Activated naive CD4-positive, alpha-beta T cell treated with anti-CD3 and anti-CD28 coated beads for 36 hours (primary cell): Measurements from ENCODE around the gene SMCO3. TPM values are rescaled to one million over a fixed set of nuclear protein-coding genes. Genes with fewer than 3 reads are reported as not detected.

Source experiments
- CTCF ChIA-PET: fragments of 350-600 bp; sonication (Branson Sonifier 250); formaldehyde crosslinking; loops from one replicate; lab custom pipeline; 2021; ENCODE audit warnings: antibody characterized with exemption; lab: Charles Lee
- DNase-seq: peaks from one replicate; pipeline ENCODE4 v3.0.0-alpha.2; 2020
- H3K27ac Mint-ChIP-seq: one replicate; pipeline ENCODE4 v1.8.0; 2021; ENCODE audit warnings: mild to moderate bottlenecking, mixed read lengths
- H3K27me3 Mint-ChIP-seq: one replicate; pipeline ENCODE4 v1.8.0; 2021; ENCODE audit warnings: low read depth, mixed read lengths
- H3K36me3 Mint-ChIP-seq: one replicate; pipeline ENCODE4 v1.8.0; 2021; ENCODE audit warnings: low read depth, mixed read lengths
- H3K4me1 Mint-ChIP-seq: one replicate; pipeline ENCODE4 v1.8.0; 2021; ENCODE audit warnings: low read depth, mixed read lengths
- H3K4me3 Mint-ChIP-seq: one replicate; pipeline ENCODE4 v1.8.0; 2021; ENCODE audit warnings: mild to moderate bottlenecking, moderate library complexity, mixed read lengths
- H3K9me3 Mint-ChIP-seq: one replicate; pipeline ENCODE4 v1.8.0; 2021; ENCODE audit warnings: mixed read lengths
- intact Hi-C: fragments of 100-400 bp; cut with micrococcal nuclease; formaldehyde crosslinking; loops from one replicate; pipeline ENCODE4 v1.15.1; 2023
- total RNA-seq, 2 experiments: library from RNA; stranded (reverse); gene quantifications; one replicate each; pipeline ENCODE4 v1.2.3, GENCODE V29; 2021

The SMCO3 gene
- total RNA-seq = not detected

DNA sequence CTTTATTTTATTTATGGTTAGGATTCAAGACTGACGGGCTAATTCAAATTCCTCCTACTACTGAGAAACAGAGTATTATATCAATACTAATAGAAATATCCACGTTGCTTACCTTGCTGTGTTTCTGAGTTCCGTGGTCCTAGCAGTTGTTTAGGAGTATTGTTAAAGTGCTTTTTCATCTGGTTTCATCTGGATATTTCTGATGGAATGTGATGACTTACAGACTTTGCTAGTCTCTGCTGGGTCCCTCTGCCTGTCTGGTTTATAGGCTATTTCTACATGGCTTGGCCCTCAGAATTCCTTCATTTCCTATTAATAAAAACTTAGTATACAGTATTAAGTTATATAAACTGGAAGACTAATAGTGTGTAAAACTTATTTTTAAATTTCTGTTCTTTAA lies at the start of gene SMCO3:
Gene SMCO3 (minus strand): TSS at position 169 of the 400 bp plus-strand sequence. CDS start 7,502 bp downstream, outside the sequence.
- no peak for DNase-seq
- Mint-ChIP-seq H3K36me3 (no peaks in the 10 kb centered on the region), H3K27me3 (peaks cover 4% of the 10 kb centered on the region), H3K9me3 (peaks cover 4% of the 10 kb centered on the region), H3K27ac (no peak within 1 kb of the TSS), H3K4me3 (no peak within 1 kb of the TSS), H3K4me1 (peaks cover 13% of the 10 kb centered on the region)
- intact Hi-C loops = no loop called here
- CTCF ChIA-PET = interaction anchor here (0.6 kb wide), 1 partner anchor 169 kb away, joined by 3 read pairs; no protein-coding TSS in a partner anchor

DNA sequence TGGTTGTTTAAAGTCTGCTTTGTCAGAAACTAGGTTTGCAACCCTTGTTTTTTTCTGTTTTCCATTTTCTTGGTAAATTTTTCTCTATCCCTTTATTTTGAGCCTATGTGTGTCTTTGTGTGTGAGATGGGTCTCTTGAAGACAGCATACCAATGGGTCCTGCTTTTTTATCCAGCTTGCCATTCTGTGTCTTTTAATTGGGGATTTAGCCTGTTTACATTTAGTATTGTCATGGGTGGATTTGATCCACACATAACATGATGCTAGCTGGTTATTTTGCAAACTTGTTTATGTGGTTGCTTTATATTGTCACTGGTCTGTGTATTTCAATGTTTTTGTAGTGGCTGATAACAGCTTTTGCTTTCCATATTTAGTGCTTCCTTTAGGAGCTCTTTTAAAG lies 46.5 kb upstream of the SMCO3 start:
- intact Hi-C loops = no loop called here
- no peak overlapping the region for H3K4me3 Mint-ChIP-seq
- CTCF ChIA-PET = interaction anchor here (0.6 kb wide), 1 partner anchor 444 kb away, joined by 7 read pairs; no protein-coding TSS in a partner anchor
- peaks cover 19% of the 10 kb centered on the region for H3K9me3 Mint-ChIP-seq
- H3K27ac Mint-ChIP-seq = no peak overlapping the region
- peaks cover 6% of the 10 kb centered on the region for H3K36me3 Mint-ChIP-seq
- no peaks in the 10 kb centered on the region for H3K4me1 Mint-ChIP-seq
- H3K27me3 Mint-ChIP-seq = no peaks in the 10 kb centered on the region
- no peak for DNase-seq

DNA sequence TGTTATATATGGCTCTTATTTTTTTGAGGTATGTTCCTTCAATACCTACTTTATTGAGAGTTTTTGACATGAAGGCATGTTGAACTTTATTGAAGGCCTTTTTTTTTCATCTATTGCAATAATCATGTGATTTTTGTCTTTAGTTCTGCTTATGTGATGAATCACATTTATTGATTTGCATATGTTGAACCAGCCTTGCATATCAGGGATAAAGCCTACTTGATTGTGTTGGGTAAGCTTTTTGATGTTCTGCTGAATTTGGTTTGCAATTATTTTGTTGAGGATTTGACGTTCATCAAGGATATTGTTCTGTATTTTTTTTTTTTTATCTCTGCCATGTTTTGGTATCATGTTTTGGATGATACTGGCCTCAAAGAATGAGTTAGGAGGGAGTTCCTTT lies 44.5 kb upstream of the SMCO3 start:
- Mint-ChIP-seq H3K27me3 (no peaks in the 10 kb centered on the region), H3K27ac (no peak overlapping the region), H3K36me3 (peaks cover 6% of the 10 kb centered on the region), H3K4me3 (no peak overlapping the region), H3K4me1 (no peaks in the 10 kb centered on the region), H3K9me3 (peaks cover 19% of the 10 kb centered on the region)
- intact Hi-C loops = no loop called here
- DNase-seq = no peak
- CTCF ChIA-PET = no interaction called here

DNA sequence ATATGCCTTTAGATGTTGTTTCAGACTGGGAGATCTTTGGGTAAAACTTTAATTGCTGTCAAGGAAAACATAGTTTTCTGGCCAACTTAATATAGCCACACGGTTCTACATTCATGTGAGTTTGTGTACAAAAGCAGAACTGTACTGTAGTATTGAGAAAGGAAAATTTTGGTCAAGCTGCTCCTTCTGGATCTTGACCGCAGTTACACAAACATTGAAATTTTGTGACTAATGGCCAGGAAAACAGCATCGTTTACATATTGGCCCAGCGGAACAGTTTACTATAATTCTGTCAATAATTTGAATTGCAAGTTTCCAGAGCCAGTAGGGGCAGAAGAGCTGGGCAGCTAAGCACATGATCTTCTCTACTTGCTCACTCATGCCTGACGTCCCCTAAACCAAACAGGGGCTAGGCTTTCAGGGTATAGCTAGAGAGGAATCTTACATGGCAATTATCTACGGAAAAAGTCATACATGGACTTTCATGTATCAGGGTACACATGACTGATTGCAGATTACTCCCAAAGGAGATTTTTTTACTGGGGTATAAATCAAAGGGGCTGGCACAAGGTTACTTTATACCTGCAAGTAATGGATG lies 40.7 kb upstream of the SMCO3 start:
- Mint-ChIP-seq H3K27me3 (no peaks in the 10 kb centered on the region), H3K27ac (no peak overlapping the region), H3K4me1 (no peaks in the 10 kb centered on the region), H3K36me3 (peaks cover 2% of the 10 kb centered on the region), H3K4me3 (no peak overlapping the region), H3K9me3 (peaks cover 9% of the 10 kb centered on the region)
- no peak for DNase-seq
- CTCF ChIA-PET = interaction anchor here (0.7 to 1.0 kb wide), 3 partner anchors 13 to 131 kb away, joined by 3 read pairs; no protein-coding TSS in a partner anchor
- intact Hi-C loops = loop anchor here (2.0 kb wide), 1 partner anchor 18 kb away; no protein-coding TSS in a partner anchor

DNA sequence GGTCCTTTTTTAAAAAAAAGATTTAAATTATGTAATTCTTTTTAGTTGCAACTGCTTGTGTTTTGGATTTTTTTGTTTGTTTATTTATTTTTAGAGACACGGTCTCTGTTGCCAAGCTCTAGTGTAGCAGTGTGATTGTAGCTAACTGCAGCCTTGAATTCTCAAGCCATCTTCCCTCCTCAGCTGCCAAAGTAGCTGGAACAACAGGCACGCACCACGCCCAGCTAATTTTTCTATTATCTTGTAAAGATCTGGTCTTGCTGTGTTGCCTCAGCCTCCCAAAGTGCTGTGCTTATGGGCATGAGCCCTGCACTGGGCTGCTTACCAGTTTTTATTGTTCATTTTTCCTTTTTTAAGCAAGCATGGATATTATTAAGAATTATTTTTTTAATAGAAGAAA lies 40.0 kb upstream of the SMCO3 start:
- DNase-seq = no peak
- H3K36me3 Mint-ChIP-seq = no peaks in the 10 kb centered on the region
- H3K27ac Mint-ChIP-seq = no peak overlapping the region
- H3K27me3 Mint-ChIP-seq = no peaks in the 10 kb centered on the region
- H3K4me3 Mint-ChIP-seq = no peak overlapping the region
- CTCF ChIA-PET = interaction anchor here (0.7 to 1.0 kb wide), 4 partner anchors 13 to 156 kb away, joined by 3 read pairs; no protein-coding TSS in a partner anchor
- intact Hi-C loops = loop anchor here (2.0 kb wide), 1 partner anchor 19 kb away; no protein-coding TSS in a partner anchor
- H3K4me1 Mint-ChIP-seq = no peaks in the 10 kb centered on the region
- H3K9me3 Mint-ChIP-seq = peaks cover 5% of the 10 kb centered on the region

DNA sequence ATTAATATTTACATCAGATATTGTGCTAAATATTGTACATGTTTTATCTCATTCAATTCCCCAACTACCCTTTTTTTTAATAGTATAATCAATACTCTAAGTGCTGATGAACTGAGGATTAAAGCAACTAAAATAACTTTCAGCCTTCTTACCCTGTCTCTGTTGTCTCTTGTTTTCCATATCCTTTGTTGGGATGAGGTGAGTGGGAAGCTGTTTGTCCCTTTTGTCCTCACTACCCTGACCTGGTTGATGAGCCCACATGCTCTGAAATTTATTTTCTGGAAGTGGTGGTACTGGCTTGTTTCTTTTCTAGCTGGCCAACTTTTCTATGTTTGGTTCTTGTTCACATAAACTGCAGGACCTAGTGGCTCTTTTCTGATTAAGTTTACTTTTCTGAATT lies 38.9 kb upstream of the SMCO3 start:
- Mint-ChIP-seq H3K27me3 (no peaks in the 10 kb centered on the region), H3K4me3 (no peak overlapping the region), H3K4me1 (no peaks in the 10 kb centered on the region), H3K27ac (no peak overlapping the region), H3K36me3 (no peaks in the 10 kb centered on the region), H3K9me3 (peaks cover 5% of the 10 kb centered on the region)
- intact Hi-C loops = no loop called here
- DNase-seq = no peak
- CTCF ChIA-PET = interaction anchor here (1.0 to 1.1 kb wide), 2 partner anchors 143 to 157 kb away, joined by 3 to 7 read pairs; no protein-coding TSS in a partner anchor

DNA sequence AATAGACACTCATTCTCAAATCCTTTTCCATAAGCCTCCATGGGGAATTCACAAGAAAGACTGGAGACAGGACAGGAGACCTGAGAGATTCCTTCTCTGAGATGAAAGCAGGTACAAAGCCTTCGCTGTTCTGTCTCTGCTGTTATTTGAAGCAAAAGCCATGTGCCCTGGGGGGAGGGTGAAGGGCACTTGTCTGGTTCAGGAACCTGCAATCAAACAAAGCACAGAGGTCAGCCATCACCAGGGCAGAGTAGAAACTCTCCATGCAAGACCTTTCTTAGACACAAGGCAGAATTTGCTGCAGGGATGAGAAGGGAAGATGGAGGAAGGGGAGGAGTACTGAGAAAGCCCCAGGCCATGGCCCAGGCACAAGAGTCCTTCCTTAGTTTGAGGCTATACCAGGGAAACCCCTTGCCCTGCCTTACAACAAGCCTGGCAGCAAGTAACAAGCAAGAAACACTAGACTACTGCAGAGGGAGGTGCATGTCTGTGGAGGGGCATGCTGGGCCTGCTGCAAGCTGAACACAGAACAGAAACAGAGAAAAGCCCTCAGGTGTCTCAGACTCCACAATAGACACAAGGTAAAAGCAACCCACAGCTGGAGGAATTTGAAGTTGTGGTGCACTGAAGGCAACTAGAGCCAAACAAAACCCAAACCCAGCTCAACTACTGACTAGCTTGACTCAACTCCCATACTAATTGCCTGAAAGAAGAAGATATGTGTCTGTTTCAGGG lies 37.1 kb upstream of the SMCO3 start:
- Mint-ChIP-seq H3K27me3 (no peaks in the 10 kb centered on the region), H3K27ac (no peak overlapping the region), H3K4me3 (no peak overlapping the region), H3K4me1 (peaks cover 3% of the 10 kb centered on the region), H3K36me3 (no peaks in the 10 kb centered on the region), H3K9me3 (no peaks in the 10 kb centered on the region)
- CTCF ChIA-PET = interaction anchor here (1.3 to 1.9 kb wide), 2 partner anchors 144 to 370 kb away, joined by 3 to 13 read pairs; partner anchors contain the start of gene RERG
- no peak for DNase-seq
- intact Hi-C loops = no loop called here

DNA sequence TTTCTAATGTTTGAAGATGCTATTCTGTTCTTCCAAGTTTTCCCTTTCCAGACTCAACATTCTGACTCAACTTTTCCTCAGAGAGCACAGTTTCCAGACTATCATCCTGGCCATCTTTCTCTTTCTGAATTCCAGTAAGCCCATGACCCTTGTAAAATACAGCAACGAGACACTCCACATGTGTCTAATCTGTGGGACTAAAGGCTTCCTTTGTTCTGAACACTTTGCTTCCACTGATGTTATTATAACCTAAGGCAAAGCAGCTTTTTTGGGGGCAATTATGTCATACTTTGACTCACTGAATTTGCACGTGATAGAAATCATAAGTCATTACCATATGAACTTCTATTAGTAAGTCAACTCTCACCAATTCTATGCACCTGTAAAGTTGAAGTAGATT lies 35.7 kb upstream of the SMCO3 start:
- no peak for DNase-seq
- Mint-ChIP-seq H3K27me3 (no peaks in the 10 kb centered on the region), H3K36me3 (no peaks in the 10 kb centered on the region), H3K9me3 (no peaks in the 10 kb centered on the region), H3K27ac (no peak overlapping the region), H3K4me1 (peaks cover 9% of the 10 kb centered on the region), H3K4me3 (no peak overlapping the region)
- intact Hi-C loops = loop anchor here (5.0 to 10.0 kb wide), 3 partner anchors 43 to 675 kb away; no protein-coding TSS in a partner anchor
- CTCF ChIA-PET = no interaction called here

DNA sequence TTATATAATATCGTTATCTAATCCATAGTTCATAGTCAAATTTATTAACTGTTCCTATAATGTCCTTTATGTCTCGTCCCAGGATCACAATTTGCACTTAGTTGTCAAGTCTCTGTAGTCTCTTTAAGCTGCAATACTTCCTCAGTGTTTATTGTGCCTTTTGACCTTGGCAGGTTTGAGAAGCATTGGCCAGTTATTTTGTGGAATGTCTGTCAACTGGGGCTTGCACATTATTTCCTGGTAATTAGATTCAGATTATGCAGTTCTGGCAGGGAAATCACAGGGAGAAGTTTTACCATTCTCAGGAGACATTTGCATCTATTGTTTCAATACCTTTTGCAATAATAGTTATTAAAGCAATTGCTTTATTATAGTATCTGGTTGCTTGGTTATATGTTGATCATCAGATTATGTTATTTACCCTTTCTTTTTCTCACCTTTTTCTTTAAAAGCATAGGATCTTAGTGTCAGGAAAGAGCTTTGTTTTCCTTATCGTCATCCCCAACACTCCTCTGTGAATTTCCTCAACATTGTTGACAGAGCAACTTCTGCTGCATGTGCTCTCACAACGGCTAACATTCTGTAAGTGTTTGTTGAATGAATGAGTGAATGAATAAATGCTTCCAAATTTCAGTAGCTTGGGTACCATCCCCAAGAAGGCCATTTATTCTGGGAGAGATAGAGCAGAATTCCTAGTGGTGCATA lies 33.0 kb upstream of the SMCO3 start:
- Mint-ChIP-seq H3K27me3 (no peaks in the 10 kb centered on the region), H3K4me3 (no peak overlapping the region), H3K27ac (no peak overlapping the region), H3K36me3 (no peaks in the 10 kb centered on the region), H3K9me3 (no peaks in the 10 kb centered on the region), H3K4me1 (peaks cover 9% of the 10 kb centered on the region)
- intact Hi-C loops = loop anchor here (1.0 to 10.0 kb wide), 4 partner anchors 45 to 678 kb away; no protein-coding TSS in a partner anchor
- CTCF ChIA-PET = interaction anchor here (0.5 to 6.3 kb wide), 10 partner anchors 19 to 374 kb away, joined by 3 to 89 read pairs (median 4); partner anchors contain the start of gene RERG
- DNase-seq = no peak

DNA sequence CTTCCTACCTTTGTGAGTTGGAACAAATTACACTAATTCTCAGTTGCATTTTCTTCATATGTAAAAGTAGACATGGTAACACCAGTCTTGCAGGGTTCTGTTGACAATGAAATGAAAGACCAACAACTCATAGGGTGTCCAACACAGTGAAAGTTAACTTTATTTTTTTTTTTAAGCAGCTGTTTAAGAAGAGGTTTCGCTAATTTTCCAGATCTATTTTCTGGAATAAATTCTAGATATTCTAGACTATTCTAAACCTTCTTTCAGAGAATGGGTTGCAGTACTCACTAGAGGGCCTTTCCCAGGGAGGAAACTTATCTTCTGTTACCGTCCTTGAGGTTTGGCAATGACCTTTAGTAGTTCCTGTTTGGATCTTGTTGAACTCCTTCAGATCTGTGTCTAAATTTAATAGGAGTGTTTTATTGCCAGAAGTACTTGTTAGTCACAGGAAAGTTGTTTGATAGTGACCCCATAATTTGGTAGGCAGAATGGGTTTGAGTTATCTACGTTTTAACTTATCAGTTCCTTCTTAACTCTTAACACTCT lies 32.1 kb upstream of the SMCO3 start:
- peaks cover 9% of the 10 kb centered on the region for H3K4me1 Mint-ChIP-seq
- no peaks in the 10 kb centered on the region for H3K27me3 Mint-ChIP-seq
- no peaks in the 10 kb centered on the region for H3K9me3 Mint-ChIP-seq
- intact Hi-C loops = loop anchor here (5.0 to 10.0 kb wide), 3 partner anchors 46 to 679 kb away; no protein-coding TSS in a partner anchor
- H3K4me3 Mint-ChIP-seq = no peak overlapping the region
- no peaks in the 10 kb centered on the region for H3K36me3 Mint-ChIP-seq
- no peak overlapping the region for H3K27ac Mint-ChIP-seq
- CTCF ChIA-PET = interaction anchor here (0.6 to 6.3 kb wide), 22 partner anchors 9 to 375 kb away, joined by 3 to 89 read pairs (median 4); partner anchors contain the start of genes C12orf60, RERG and WBP11
- DNase-seq = no peak

DNA sequence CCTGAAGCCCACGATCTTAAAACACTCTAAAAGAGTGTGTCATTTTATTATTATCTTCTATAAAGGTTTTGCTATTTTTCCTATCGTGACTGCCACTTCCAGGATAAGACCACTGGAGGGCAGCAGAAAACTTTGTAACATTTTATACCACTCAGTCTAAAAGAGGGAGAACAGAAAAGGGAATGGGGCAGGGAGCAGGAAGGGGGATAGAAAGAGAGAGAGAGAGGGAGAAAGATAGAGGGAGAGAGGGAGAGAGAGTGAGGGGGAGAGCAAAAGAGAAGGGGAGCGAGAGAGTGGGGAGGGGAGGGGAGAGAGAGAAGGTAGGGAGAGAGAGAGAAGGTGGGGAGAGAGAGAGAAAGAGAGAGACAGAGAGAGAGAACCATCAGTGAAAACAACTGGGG lies 31.4 kb upstream of the SMCO3 start:
- intact Hi-C loops = loop anchor here (1.0 to 10.0 kb wide), 6 partner anchors 47 to 679 kb away; partner anchors contain the start of gene RERG
- no peaks in the 10 kb centered on the region for H3K36me3 Mint-ChIP-seq
- H3K9me3 Mint-ChIP-seq = no peaks in the 10 kb centered on the region
- CTCF ChIA-PET = interaction anchor here (0.6 to 6.3 kb wide), 21 partner anchors 8 to 376 kb away, joined by 3 to 89 read pairs (median 4); partner anchors contain the start of genes C12orf60, RERG and WBP11
- H3K4me1 Mint-ChIP-seq = peaks cover 9% of the 10 kb centered on the region
- no peak overlapping the region for H3K4me3 Mint-ChIP-seq
- no peaks in the 10 kb centered on the region for H3K27me3 Mint-ChIP-seq
- H3K27ac Mint-ChIP-seq = no peak overlapping the region
- peak; percentile 63 for DNase-seq
